ENCODE measurements around the gene HBE1. TPM values are rescaled to one million over a fixed set of nuclear protein-coding genes. Genes with fewer than 3 reads are reported as not detected.

Gene HBE1
- polyA plus RNA-seq, 1 of the 3 experiments (the other 2 are of a cell fraction) = 2.4 TPM

DNA sequence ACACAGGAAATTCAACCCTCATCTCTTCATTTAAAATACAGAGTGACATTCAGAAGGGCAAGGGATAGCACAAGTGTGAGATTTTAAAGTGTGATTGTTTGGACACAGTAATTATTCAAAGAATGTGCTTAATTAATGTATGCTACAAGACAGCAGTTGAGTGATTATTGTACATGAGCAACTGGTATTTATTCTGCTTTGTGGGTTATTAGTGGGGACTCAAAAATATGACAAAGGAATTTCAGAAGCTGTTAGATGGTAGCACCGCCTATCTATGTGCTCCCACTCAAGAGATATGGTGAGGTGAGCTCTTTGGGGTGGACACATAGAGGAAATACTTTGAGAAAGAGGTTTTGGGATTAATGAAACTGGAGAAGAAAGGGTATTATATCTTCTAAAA lies 29.7 kb downstream of the HBE1 start:
- no peak overlapping the region for H3K4me3 ChIP-seq (ENCODE audit: low read depth in 2 of 2, low read length in 1 of 2)
- no peak overlapping the region for H2AFZ ChIP-seq (ENCODE audit: low read depth)
- no peaks in the 10 kb centered on the region for H3K4me1 ChIP-seq (ENCODE audit: control insufficient read depth in 1 of 2, insufficient read depth in 2 of 2, low read depth in 1 of 2, low read length in 1 of 2)
- no peak for DNase-seq
- ChIA-PET CTCF (no interaction called here), POLR2A (no interaction called here)
- H3K79me2 ChIP-seq (ENCODE audit: insufficient read depth) = no peaks in the 10 kb centered on the region
- H3K9me2 ChIP-seq = no peaks in the 10 kb centered on the region
- H3K4me2 ChIP-seq = no peak overlapping the region
- TF ChIP-seq GABPA (IDR thresholded peaks at IDR 0.05; ENCODE audit: low read depth) (no peak), FOXJ3 (CRISPR knock-in tag; IDR thresholded peaks at IDR 0.05) (no peak), EZH2phosphoT487 (IDR thresholded peaks at IDR 0.05; ENCODE audit: borderline replicate concordance, low read depth) (no peak), RCOR1 (IDR thresholded peaks at IDR 0.05; ENCODE audit: low read length) (no peak), NRF1 (IDR thresholded peaks at IDR 0.05; ENCODE audit: low read depth, low read length) (no peak), YY1 (IDR thresholded peaks at IDR 0.05; ENCODE audit: low read depth) (no peak), SMC3 (IDR thresholded peaks at IDR 0.05; ENCODE audit: low read depth, low read length) (no peak), FOSL2 (IDR thresholded peaks at IDR 0.05; ENCODE audit: borderline replicate concordance, low read depth) (no peak), FOXM1 (IDR thresholded peaks at IDR 0.05; ENCODE audit: low read depth) (no peak), REST (IDR thresholded peaks at IDR 0.05; ENCODE audit: low read depth, low read length) (no peak), POLR2AphosphoS5 (IDR thresholded peaks at IDR 0.05; ENCODE audit: low read depth, low read length) (no peak), TEAD4 (IDR thresholded peaks at IDR 0.05; ENCODE audit: borderline replicate concordance, insufficient read depth) (no peak), MXI1 (IDR thresholded peaks at IDR 0.05; ENCODE audit: low read depth, low read length) (no peak), USF1 (IDR thresholded peaks at IDR 0.05; ENCODE audit: borderline replicate concordance, low read depth) (no peak)
- no peaks in the 10 kb centered on the region for H3K36me3 ChIP-seq (replicated peaks in 1 of 2; ENCODE audit: control insufficient read depth in 1 of 2, insufficient read depth in 2 of 2, low read length in 1 of 2)
- no peaks in the 10 kb centered on the region for H4K20me1 ChIP-seq (ENCODE audit: insufficient read depth)
- no peak overlapping the region for H3K27ac ChIP-seq (ENCODE audit: low read depth in 2 of 2, low read length in 1 of 2)
- no peaks in the 10 kb centered on the region for H3K9me3 ChIP-seq
- WGBS (ENCODE audit: low lambda C conversion rate) = 0% methylated on average over 1 of the region's 1 CpG
- no peak overlapping the region for H3K9ac ChIP-seq
- no peaks in the 10 kb centered on the region for H3F3A ChIP-seq (replicated peaks; ENCODE audit: insufficient read depth)
- no peaks in the 10 kb centered on the region; the same call in 1 of the 2 replicates for H3K27me3 ChIP-seq (ENCODE audit: insufficient read depth)

GRCh38 chr11:5239046-5239445 lies 30.7 kb downstream of the HBE1 start:
- Histone ChIP-seq H3F3A (replicated peaks; ENCODE audit: insufficient read depth) (no peaks in the 10 kb centered on the region), H2AFZ (ENCODE audit: low read depth) (no peak overlapping the region), H3K4me1 (ENCODE audit: control insufficient read depth in 1 of 2, insufficient read depth in 2 of 2, low read depth in 1 of 2, low read length in 1 of 2) (no peaks in the 10 kb centered on the region), H3K27ac (ENCODE audit: low read depth in 2 of 2, low read length in 1 of 2) (no peak overlapping the region), H3K4me2 (no peak overlapping the region), H3K4me3 (ENCODE audit: low read depth in 2 of 2, low read length in 1 of 2) (no peak overlapping the region), H3K27me3 (ENCODE audit: insufficient read depth) (no peaks in the 10 kb centered on the region), H3K36me3 (replicated peaks in 1 of 2; ENCODE audit: control insufficient read depth in 1 of 2, insufficient read depth in 2 of 2, low read length in 1 of 2) (no peaks in the 10 kb centered on the region), H3K9ac (no peak overlapping the region), H4K20me1 (ENCODE audit: insufficient read depth) (no peaks in the 10 kb centered on the region), H3K79me2 (ENCODE audit: insufficient read depth) (no peaks in the 10 kb centered on the region), H3K9me2 (no peaks in the 10 kb centered on the region), H3K9me3 (no peaks in the 10 kb centered on the region)
- CTCF ChIA-PET = no interaction called here
- POLR2A ChIA-PET = no interaction called here
- DNase-seq = no peak
- TF ChIP-seq RXRA (IDR thresholded peaks at IDR 0.05; ENCODE audit: borderline replicate concordance, low read depth) = no peak
- TF ChIP-seq YY1 (IDR thresholded peaks at IDR 0.05; ENCODE audit: low read depth) = no peak
- TF ChIP-seq, protein P1, sequence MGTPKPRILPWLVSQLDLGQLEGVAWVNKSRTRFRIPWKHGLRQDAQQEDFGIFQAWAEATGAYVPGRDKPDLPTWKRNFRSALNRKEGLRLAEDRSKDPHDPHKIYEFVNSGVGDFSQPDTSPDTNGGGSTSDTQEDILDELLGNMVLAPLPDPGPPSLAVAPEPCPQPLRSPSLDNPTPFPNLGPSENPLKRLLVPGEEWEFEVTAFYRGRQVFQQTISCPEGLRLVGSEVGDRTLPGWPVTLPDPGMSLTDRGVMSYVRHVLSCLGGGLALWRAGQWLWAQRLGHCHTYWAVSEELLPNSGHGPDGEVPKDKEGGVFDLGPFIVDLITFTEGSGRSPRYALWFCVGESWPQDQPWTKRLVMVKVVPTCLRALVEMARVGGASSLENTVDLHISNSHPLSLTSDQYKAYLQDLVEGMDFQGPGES (IDR thresholded peaks at IDR 0.05; ENCODE audit: low read depth, low read length) = no peak
- TF ChIP-seq NRF1 (IDR thresholded peaks at IDR 0.05; ENCODE audit: low read depth, low read length) = no peak
- TF ChIP-seq EZH2phosphoT487 (IDR thresholded peaks at IDR 0.05; ENCODE audit: borderline replicate concordance, low read depth) = no peak
- TF ChIP-seq RCOR1 (IDR thresholded peaks at IDR 0.05; ENCODE audit: low read length) = no peak
- no peak for TF ChIP-seq TAF1 (IDR thresholded peaks at IDR 0.05; ENCODE audit: borderline replicate concordance, low read depth, low read length)
- no peak for TF ChIP-seq MXI1 (IDR thresholded peaks at IDR 0.05; ENCODE audit: low read depth, low read length)
- no peak for TF ChIP-seq REST (IDR thresholded peaks at IDR 0.05; ENCODE audit: low read depth, low read length)
- TF ChIP-seq FOSL2 (IDR thresholded peaks at IDR 0.05; ENCODE audit: borderline replicate concordance, low read depth) = no peak
- TF ChIP-seq GABPA (IDR thresholded peaks at IDR 0.05; ENCODE audit: low read depth) = no peak

All from SK-N-SH (cell line).